A549 (cell line): ENCODE measurements around the gene NFIX. TPM values are rescaled to one million over a fixed set of nuclear protein-coding genes. Genes with fewer than 3 reads are reported as not detected.
A peak's percentile ranks its signal among the peaks of the same experiment; 100 is the strongest.

ENCODE experiments used
- ATAC-seq, 2 experiments: fragments of 200-7000 bp in 1 of 2; fragments of >200 bp in 1 of 2; cut with Nextera tagmentation in 1 of 2; cut with Tn5 transposase in 1 of 2; 3 replicates each; pipeline versions ENCODE4 v1.8.0 to v1.9.1; 2018 to 2020; ENCODE audit warnings: mild to moderate bottlenecking in 1 of 2, moderate library complexity in 1 of 2
- CTCF ChIA-PET: fragments of 300-600 bp; sonication (Branson Sonifier 250); formaldehyde crosslinking; extraction: SDS; loops from one replicate; lab custom pipeline; 2021; ENCODE audit warnings: antibody characterized with exemption, inconsistent platforms; lab: Yijun Ruan, JAX
- POLR2A ChIA-PET: fragments of 350-600 bp; formaldehyde crosslinking; extraction: SDS; loops from one replicate; lab custom pipeline; 2021; ENCODE audit warnings: antibody characterized with exemption, inconsistent platforms; lab: Yijun Ruan, JAX
- DNase-seq, 2 experiments: peaks; one replicate each; pipeline versions ENCODE4 v3.0.0 to v3.0.0-alpha.2; 2011 to 2016; ENCODE audit warnings: low read depth in 1 of 2, low spot score in 1 of 2
- FAIRE-seq: peaks from 2 replicates; lab custom pipeline; 2011; peaks lifted over from hg19 to GRCh38; lab: Jason Lieb, UNC
- H3K27ac ChIP-seq, 2 experiments: fragments of >200 bp; sonication (Bioruptor Twin); formaldehyde crosslinking; 3 replicates each; pipeline ENCODE4 v1.5.1; 2016 to 2017
- H3K4me1 ChIP-seq: fragments of >200 bp; sonication (Bioruptor Twin); formaldehyde crosslinking; 3 replicates; pipeline ENCODE4 v1.6.1; 2016
- H3K4me2 ChIP-seq: fragments of >200 bp; sonication (Bioruptor Twin); formaldehyde crosslinking; 3 replicates; pipeline ENCODE4 v1.6.1; 2016
- H3K4me3 ChIP-seq: fragments of >200 bp; sonication (Bioruptor Twin); formaldehyde crosslinking; 3 replicates; pipeline ENCODE4 v1.5.1; 2016
- H3K9me3 ChIP-seq: fragments of >200 bp; sonication (Bioruptor Twin); formaldehyde crosslinking; 3 replicates; pipeline ENCODE4 v1.6.1; 2016
- BCL3 ChIP-seq: fragments of >200 bp; sonication (Bioruptor Twin); formaldehyde crosslinking; IDR thresholded peaks from 3 replicates; pipeline ENCODE4 v1.6.1; 2016
- BHLHE40 ChIP-seq: IDR thresholded peaks from 2 replicates; pipeline ENCODE4 v1.6.1; 2012; ENCODE audit warnings: low read depth, low read length, inconsistent platforms
- CHD4 ChIP-seq: fragments of 200-600 bp; sonication (generic); IDR thresholded peaks from 2 replicates; pipeline ENCODE4 v1.6.1; 2016; ENCODE audit warnings: antibody characterized with exemption, mild to moderate bottlenecking, borderline replicate concordance
- EHMT2 ChIP-seq: fragments of 200-600 bp; sonication (generic); IDR thresholded peaks from 2 replicates; pipeline ENCODE4 v1.6.1; 2016; ENCODE audit warnings: antibody characterized with exemption, low read depth, mild to moderate bottlenecking, moderate library complexity
- ESRRA ChIP-seq: fragments of 150-350 bp; IDR thresholded peaks from 2 replicates; pipeline ENCODE4 v1.6.1; 2014; ENCODE audit warnings: mild to moderate bottlenecking, low read length, borderline replicate concordance
- HDAC2 ChIP-seq: fragments of 200-600 bp; sonication (generic); IDR thresholded peaks from 2 replicates; pipeline ENCODE4 v1.6.1; 2016
- HOXB13 ChIP-seq: fragments of 250-450 bp; sonication (Bioruptor Pico); IDR thresholded peaks from 2 replicates; pipeline ENCODE4 v1.5.0; 2020; ENCODE audit warnings: low read depth, mild to moderate bottlenecking, moderate library complexity
- JUN ChIP-seq, 2 experiments: fragments of >200 bp; sonication (Bioruptor Twin); formaldehyde crosslinking; IDR thresholded peaks; 2 replicates in 1 of 2; 3 replicates in 1 of 2; pipeline ENCODE4 v1.6.1; 2016 to 2017
- KDM1A ChIP-seq: fragments of 200-600 bp; sonication (generic); IDR thresholded peaks from 2 replicates; pipeline ENCODE4 v1.6.1; 2016; ENCODE audit warnings: low read depth, mild to moderate bottlenecking
- KDM5A ChIP-seq: fragments of 200-600 bp; sonication (generic); IDR thresholded peaks from 2 replicates; pipeline ENCODE4 v1.6.1; 2016; ENCODE audit warnings: antibody characterized with exemption, mild to moderate bottlenecking
- MAFK ChIP-seq: fragments of 450-650 bp; IDR thresholded peaks from 2 replicates; pipeline ENCODE4 v1.6.1; 2014; ENCODE audit not compliant: partially characterized antibody
- MAX ChIP-seq: IDR thresholded peaks from 2 replicates; pipeline ENCODE4 v1.6.1; 2012
- NR3C1 ChIP-seq: fragments of >200 bp; sonication (Bioruptor Twin); formaldehyde crosslinking; IDR thresholded peaks from 3 replicates; pipeline ENCODE4 v1.6.1; 2017
- POLR2A ChIP-seq: IDR thresholded peaks from 2 replicates; pipeline ENCODE4 v1.6.1; 2012; ENCODE audit warnings: mild to moderate bottlenecking, low read length
- RARB ChIP-seq: fragments of 250-450 bp; sonication (Bioruptor Pico); IDR thresholded peaks from 2 replicates; pipeline ENCODE4 v1.8.0; 2021; ENCODE audit warnings: mild to moderate bottlenecking, moderate library complexity
- RCOR1 ChIP-seq: fragments of 150-350 bp; IDR thresholded peaks from 2 replicates; pipeline ENCODE4 v1.6.1; 2014; ENCODE audit warnings: antibody characterized with exemption, low read length, low read depth
- USF2 ChIP-seq: fragments of 450-650 bp; IDR thresholded peaks from 2 replicates; pipeline ENCODE4 v1.6.1; 2014; ENCODE audit warnings: antibody characterized with exemption
- ZC3H11A ChIP-seq: fragments of 450-650 bp; IDR thresholded peaks from 2 replicates; pipeline ENCODE4 v1.6.1; 2014; ENCODE audit warnings: antibody characterized with exemption, mild to moderate bottlenecking
- ZFP36 ChIP-seq: fragments of 450-650 bp; IDR thresholded peaks from 2 replicates; pipeline ENCODE4 v1.6.1; 2014; ENCODE audit warnings: borderline replicate concordance; ENCODE audit not compliant: partially characterized antibody
- ZSCAN20 ChIP-seq: fragments of 250-450 bp; sonication (Bioruptor Pico); IDR thresholded peaks from 2 replicates; pipeline ENCODE4 v1.8.0; 2022; ENCODE audit warnings: mild to moderate bottlenecking, moderate library complexity
- WGBS: methylation state at CpG from one replicate; pipeline ENCODE4 v1.1.6; 2017; ENCODE audit errors: missing lambda C conversion rate; 5-methylcytosine and 5-hydroxymethylcytosine counted together
- polyA plus RNA-seq, 4 experiments: library from polyadenylated mRNA; depleted of rRNA in 3 of 4; stranded (reverse); fragments of >200 nt; fragmentation: RNase III in 1 of 4; extraction: RNeasy Plus Mini Kit Qiagen cat#74134 plus additional on column Dnase treatment in 1 of 4; gene quantifications; 2 replicates in 3 of 4; 3 replicates in 1 of 4; pipeline ENCODE4 v1.2.3, GENCODE V29; 2011 to 2017
- TF ChIP-seq, protein P1 (sequence below): fragments of 150-350 bp; IDR thresholded peaks from 2 replicates; pipeline ENCODE4 v1.6.1; 2014; ENCODE audit warnings: low read depth, mild to moderate bottlenecking, low read length
- TF ChIP-seq, protein P2 (sequence below): IDR thresholded peaks from 2 replicates; pipeline ENCODE4 v1.6.1; 2012
- TF ChIP-seq, protein P3 (sequence below): IDR thresholded peaks from 2 replicates; pipeline ENCODE4 v1.6.1; 2012; ENCODE audit warnings: low read depth, borderline replicate concordance

NFIX gene
- polyA plus RNA-seq, 2 of the 4 experiments (the other 2 are of a cell fraction) = 0.52 to 3.0 TPM

DNA sequence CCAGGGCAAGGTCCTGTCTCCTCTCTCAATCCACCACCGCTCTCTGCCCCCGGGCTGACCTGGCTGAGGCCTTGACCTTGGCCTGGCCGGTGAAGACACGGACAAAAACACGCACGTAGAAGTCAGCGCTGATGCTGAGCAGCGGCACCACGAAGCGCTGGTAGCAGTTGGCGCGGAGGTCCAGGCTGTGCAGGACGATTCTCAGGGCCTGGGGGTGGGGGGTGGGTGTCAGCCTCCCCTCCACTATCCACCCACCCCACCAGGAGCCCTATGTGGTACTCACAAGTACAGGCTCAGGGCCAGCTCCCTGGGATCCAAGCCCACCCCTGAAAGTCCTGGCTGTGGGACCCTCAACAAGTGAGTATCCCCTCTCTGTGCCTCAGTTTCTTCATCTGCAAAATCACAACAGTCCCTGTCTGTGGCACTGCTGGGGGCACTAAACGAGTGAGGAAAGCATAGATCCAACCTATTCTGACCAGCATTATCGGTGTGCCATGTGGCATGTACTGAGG is 114.9 kb downstream of the NFIX start (continued):
- TF ChIP-seq, protein P1, sequence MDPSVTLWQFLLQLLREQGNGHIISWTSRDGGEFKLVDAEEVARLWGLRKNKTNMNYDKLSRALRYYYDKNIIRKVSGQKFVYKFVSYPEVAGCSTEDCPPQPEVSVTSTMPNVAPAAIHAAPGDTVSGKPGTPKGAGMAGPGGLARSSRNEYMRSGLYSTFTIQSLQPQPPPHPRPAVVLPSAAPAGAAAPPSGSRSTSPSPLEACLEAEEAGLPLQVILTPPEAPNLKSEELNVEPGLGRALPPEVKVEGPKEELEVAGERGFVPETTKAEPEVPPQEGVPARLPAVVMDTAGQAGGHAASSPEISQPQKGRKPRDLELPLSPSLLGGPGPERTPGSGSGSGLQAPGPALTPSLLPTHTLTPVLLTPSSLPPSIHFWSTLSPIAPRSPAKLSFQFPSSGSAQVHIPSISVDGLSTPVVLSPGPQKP = no peak
- TF ChIP-seq, protein P2, sequence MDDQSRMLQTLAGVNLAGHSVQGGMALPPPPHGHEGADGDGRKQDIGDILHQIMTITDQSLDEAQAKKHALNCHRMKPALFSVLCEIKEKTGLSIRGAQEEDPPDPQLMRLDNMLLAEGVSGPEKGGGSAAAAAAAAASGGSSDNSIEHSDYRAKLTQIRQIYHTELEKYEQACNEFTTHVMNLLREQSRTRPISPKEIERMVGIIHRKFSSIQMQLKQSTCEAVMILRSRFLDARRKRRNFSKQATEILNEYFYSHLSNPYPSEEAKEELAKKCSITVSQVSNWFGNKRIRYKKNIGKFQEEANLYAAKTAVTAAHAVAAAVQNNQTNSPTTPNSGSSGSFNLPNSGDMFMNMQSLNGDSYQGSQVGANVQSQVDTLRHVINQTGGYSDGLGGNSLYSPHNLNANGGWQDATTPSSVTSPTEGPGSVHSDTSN = no peak

GRCh38 chr19:13112555-13112954 is 117.3 kb downstream of the NFIX start:
- H3K4me3 ChIP-seq = no peak overlapping the region
- DNase-seq (no peak), FAIRE-seq (no peak), ATAC-seq (no peak)
- peaks cover 9% of the 10 kb centered on the region; the same call in 1 of the 3 replicates for H3K4me1 ChIP-seq
- ChIA-PET POLR2A (no interaction called here), CTCF (interaction anchor here (3.6 kb wide), 1 partner anchor 19 kb away, joined by 16 read pairs; no protein-coding TSS in a partner anchor)
- H3K9me3 ChIP-seq = no peaks in the 10 kb centered on the region
- no peak for TF ChIP-seq BHLHE40
- no peak for TF ChIP-seq BCL3
- no peak overlapping the region for H3K27ac ChIP-seq
- WGBS = 90% methylated on average over 10 of the region's 10 CpGs
- H3K4me2 ChIP-seq = no peak overlapping the region

DNA sequence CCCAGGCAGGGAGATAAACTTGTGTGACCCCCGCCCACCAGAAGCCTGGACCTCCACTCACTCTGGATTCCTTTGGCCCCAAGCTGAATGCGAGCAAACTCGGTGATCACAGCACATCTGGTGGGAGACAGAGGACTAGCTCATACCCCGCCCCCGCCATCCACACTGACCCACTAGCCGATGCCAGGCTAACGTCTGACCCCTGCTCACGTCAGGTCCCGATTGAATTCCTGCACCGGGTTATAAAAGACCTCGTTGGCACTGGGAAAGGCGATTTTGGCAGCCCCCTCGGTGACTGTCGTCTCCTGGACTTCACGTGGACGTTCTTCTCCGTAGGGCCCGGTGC is 120.6 kb downstream of the NFIX start:
- no peaks in the 10 kb centered on the region for H3K9me3 ChIP-seq
- H3K4me3 ChIP-seq = peak overlapping the region; percentile 100
- H3K27ac ChIP-seq = peak overlapping the region; percentile 79 to 99
- WGBS = 0% methylated on average over 2 of the region's 18 CpGs
- peak overlapping the region; percentile 96 for H3K4me2 ChIP-seq
- TF ChIP-seq, protein P1 = no peak
- peaks cover 25% of the 10 kb centered on the region for H3K4me1 ChIP-seq
- ChIA-PET POLR2A (no interaction called here), CTCF (interaction anchor here (0.5 to 1.9 kb wide), 6 partner anchors 22 to 150 kb away, joined by 3 to 8 read pairs (median 4); partner anchors contain the start of genes IER2 and STX10)
- ATAC-seq (no peak; a peak in 1 of 6 replicates), DNase-seq (no peak), FAIRE-seq (no peak)

GRCh38 chr19:13116282-13117175 is 121.3 kb downstream of the NFIX start, which contains the start of gene TRMT1:
Gene TRMT1 (minus strand): TSS chr19:13116740. CDS start chr19:13116399, 341 bp downstream.
- Histone ChIP-seq H3K27ac (peak within 1 kb of the TSS; percentile 79 to 99), H3K4me1 (peaks cover 25% of the 10 kb centered on the region), H3K4me3 (peak within 1 kb of the TSS; percentile 100), H3K4me2 (peak within 1 kb of the TSS; percentile 96), H3K9me3 (no peaks in the 10 kb centered on the region)
- FAIRE-seq = no peak
- ChIA-PET CTCF (interaction anchor here (0.5 to 1.9 kb wide), 6 partner anchors 23 to 151 kb away, joined by 3 to 8 read pairs (median 4); partner anchors contain the start of genes IER2 and STX10), POLR2A (no interaction called here)
- DNase-seq = peak; percentile 91 to 93
- ATAC-seq = peak; percentile 71 to 75
- WGBS = under 1% methylated on average over 25 of the region's 51 CpGs
- TF ChIP-seq USF2 (peak; percentile 77), ZFP36 (peak; percentile 60), NR3C1 (no peak), ZSCAN20 (CRISPR knock-in tag) (no peak), POLR2A (peak; percentile 46), EHMT2 (no peak), KDM1A (peak; percentile 99), ESRRA (no peak), KDM5A (peak; percentile 99), RCOR1 (peak; percentile 73; the same call in 1 of the 2 replicates), HDAC2 (peak; percentile 73; the same call in 1 of the 2 replicates), ZC3H11A (no peak), MAFK (peak; percentile 81), MAX (peak; percentile 94), HOXB13 (CRISPR knock-in tag) (no peak), RARB (no peak), JUN (IDR thresholded peaks at IDR 0.05) (peak; percentile 59 to 68; a peak in 4 of 5 replicates), CHD4 (peak; percentile 71; the same call in 1 of the 2 replicates)
- TF ChIP-seq, protein P3, sequence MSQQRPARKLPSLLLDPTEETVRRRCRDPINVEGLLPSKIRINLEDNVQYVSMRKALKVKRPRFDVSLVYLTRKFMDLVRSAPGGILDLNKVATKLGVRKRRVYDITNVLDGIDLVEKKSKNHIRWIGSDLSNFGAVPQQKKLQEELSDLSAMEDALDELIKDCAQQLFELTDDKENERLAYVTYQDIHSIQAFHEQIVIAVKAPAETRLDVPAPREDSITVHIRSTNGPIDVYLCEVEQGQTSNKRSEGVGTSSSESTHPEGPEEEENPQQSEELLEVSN = 0 out of 2 replicates have a peak, but pooled peaks have one; percentile 26
